Activated T-helper 1 cell treated with anti-CD3 and anti-CD28 coated beads, Interleukin-12 subunit alpha, Interleukin-12 subunit beta, Interleukin-2, Interleukin-4 antibody, amounts not matched to agents 30 ng/mL and 10 ng/mL and 1 ng/mL, durations not matched to agents 14 hours and 24 hours and 36 hours (primary cell): Measurements from ENCODE around the gene HOXA1. TPM values are rescaled to one million over a fixed set of nuclear protein-coding genes. Genes with fewer than 3 reads are reported as not detected.

ENCODE experiments used
- DNase-seq: peaks from one replicate; pipeline ENCODE4 v3.0.0; 2021; ENCODE audit warnings: low spot score
- H3K27ac Mint-ChIP-seq: one replicate; pipeline ENCODE4 v1.8.0; 2021; ENCODE audit warnings: mild to moderate bottlenecking, mixed read lengths
- H3K27me3 Mint-ChIP-seq: one replicate; pipeline ENCODE4 v1.8.0; 2022; ENCODE audit warnings: mild to moderate bottlenecking, moderate library complexity, mixed read lengths; ENCODE audit not compliant: insufficient read depth
- H3K36me3 Mint-ChIP-seq: one replicate; pipeline ENCODE4 v1.8.0; 2021; ENCODE audit warnings: low read depth, mixed read lengths
- H3K4me1 Mint-ChIP-seq: one replicate; pipeline ENCODE4 v1.8.0; 2021; ENCODE audit warnings: low read depth, mixed read lengths
- H3K4me3 Mint-ChIP-seq: one replicate; pipeline ENCODE4 v1.8.0; 2021; ENCODE audit warnings: mild to moderate bottlenecking, moderate library complexity, mixed read lengths
- H3K9me3 Mint-ChIP-seq: one replicate; pipeline ENCODE4 v1.8.0; 2021; ENCODE audit warnings: mixed read lengths
- intact Hi-C: fragments of 100-400 bp; cut with micrococcal nuclease; formaldehyde crosslinking; loops from one replicate; pipeline ENCODE4 v1.15.1; 2024
- total RNA-seq: library from RNA; stranded (reverse); gene quantifications from 2 replicates; pipeline ENCODE4 v1.2.3, GENCODE V29; 2022

Gene HOXA1
- total RNA-seq, 1 donor from 2014 or later: 0.16 TPM

DNA sequence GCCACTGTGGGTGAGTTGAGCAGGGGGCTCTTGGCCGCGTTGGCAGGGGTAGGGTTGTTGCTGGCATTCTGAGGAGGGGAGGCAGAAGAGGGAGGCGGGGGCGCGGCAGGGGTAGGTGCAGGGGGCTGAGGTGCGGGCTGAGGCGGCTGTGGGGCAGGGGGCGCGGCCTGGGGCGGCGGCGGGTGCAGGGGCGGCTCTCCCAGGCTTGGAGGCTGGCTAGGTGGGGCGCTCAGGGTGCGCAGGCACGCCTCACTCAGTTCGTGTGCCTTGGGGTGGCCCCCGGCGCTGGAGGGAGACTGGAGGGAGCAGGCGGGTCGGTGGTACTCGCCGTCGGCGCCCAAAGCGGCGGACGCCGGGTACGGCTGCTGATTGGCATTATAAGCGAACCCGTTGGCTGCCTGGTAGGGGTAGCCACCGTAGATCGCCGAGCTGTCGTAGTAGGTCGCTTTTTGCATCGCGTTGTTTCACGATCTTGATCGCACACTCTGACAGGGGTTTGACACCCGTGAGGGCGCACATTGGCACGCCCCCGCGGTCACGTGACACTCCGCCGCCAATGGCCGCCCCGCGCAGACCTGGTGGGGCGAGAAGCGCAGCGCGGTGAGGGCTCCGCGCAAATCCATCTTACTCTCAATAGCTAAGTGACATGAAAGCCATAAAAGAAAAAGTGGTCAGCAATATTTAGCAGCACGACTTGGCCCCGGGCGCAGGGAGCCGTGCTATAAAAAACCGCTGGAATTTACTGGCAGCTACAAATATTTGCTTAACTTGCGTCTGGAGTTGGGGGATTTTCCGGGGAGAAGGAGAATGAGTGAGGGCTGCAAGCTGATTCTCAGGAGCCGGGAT, 14.6 kb upstream of the HOXA1 start:
- Mint-ChIP-seq H3K4me1 (no peaks in the 10 kb centered on the region), H3K27ac (no peak overlapping the region), H3K9me3 (no peaks in the 10 kb centered on the region), H3K27me3 (peaks cover 4% of the 10 kb centered on the region), H3K36me3 (no peaks in the 10 kb centered on the region), H3K4me3 (no peak overlapping the region)
- intact Hi-C loops: no loop called here
- DNase-seq: no peak

DNA sequence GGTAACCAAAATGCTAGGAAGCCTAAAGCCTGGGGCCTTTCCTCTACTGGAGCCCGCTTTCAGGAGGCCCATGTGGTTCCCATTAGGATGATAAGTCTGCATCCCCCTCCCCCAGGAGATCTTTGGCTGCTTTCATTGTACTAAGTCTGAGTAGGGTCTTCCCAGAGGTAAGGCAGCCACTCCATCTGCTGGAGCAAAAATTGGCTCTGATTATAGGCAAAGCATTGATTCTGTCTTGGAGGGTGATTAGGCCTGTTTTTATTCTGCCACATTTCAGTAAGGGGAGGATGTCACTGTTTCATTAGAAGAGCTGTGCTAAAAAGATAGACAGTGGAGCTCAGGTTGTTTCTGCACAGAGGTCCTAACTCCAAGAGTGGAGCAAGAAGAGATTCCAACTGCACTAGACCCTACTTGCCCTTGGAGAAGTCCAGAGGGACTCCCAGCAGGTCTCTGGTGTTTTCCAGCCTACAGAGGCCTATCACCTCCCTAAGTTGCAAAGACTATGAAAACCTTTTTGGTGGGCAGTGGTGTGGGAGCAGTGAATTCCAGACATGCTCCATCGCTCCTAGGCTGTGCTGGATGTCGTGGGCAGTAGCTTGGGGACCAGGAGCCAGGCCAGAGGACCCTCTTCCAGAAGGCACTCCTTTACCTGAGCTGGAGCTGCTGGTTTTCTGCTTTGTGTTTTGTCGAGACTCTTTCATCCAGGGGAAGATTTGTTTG, 13.8 kb upstream of the HOXA1 start:
- Mint-ChIP-seq H3K4me3 (no peak overlapping the region), H3K36me3 (no peaks in the 10 kb centered on the region), H3K4me1 (no peaks in the 10 kb centered on the region), H3K27me3 (peaks cover 9% of the 10 kb centered on the region), H3K9me3 (no peaks in the 10 kb centered on the region), H3K27ac (no peak overlapping the region)
- intact Hi-C loops: no loop called here
- no peak for DNase-seq

DNA sequence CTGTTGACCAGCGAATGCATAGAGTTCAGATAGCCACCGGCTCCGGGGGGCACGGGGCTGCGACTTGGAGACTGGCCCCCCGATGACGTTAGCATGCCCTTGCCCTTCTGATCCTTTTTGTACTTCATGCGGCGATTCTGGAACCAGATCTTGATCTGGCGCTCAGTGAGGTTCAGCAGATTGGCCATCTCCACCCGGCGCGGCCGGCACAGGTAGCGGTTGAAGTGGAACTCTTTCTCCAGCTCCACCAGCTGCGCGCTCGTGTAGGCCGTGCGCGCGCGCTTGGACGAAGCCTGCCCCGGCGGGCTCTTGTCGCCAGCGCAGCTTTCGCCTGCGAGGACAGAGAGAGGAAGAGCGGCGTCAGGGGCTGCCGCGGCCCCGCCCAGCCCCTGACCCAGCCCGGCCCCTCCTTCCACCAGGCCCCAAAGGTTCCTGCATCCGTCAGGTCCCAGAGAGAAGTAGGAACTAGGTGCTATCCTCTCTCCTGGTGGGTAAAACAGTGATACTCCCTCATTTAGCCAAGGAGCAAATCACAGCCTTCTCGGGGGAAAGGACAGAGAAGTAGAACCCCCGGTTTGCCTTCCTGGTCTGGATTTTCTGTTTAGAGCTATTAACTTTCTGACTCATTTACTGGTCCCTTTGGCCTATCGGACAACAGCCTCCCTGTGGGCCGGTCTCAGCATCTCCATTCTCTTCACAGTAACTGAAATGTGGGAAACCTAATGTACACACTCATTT, 12.8 kb upstream of the HOXA1 start:
- no peaks in the 10 kb centered on the region for H3K36me3 Mint-ChIP-seq
- peaks cover 5% of the 10 kb centered on the region for H3K4me1 Mint-ChIP-seq
- no peak overlapping the region for H3K4me3 Mint-ChIP-seq
- DNase-seq: no peak
- no peaks in the 10 kb centered on the region for H3K9me3 Mint-ChIP-seq
- intact Hi-C loops: no loop called here
- no peak overlapping the region for H3K27ac Mint-ChIP-seq
- peaks cover 18% of the 10 kb centered on the region for H3K27me3 Mint-ChIP-seq

DNA sequence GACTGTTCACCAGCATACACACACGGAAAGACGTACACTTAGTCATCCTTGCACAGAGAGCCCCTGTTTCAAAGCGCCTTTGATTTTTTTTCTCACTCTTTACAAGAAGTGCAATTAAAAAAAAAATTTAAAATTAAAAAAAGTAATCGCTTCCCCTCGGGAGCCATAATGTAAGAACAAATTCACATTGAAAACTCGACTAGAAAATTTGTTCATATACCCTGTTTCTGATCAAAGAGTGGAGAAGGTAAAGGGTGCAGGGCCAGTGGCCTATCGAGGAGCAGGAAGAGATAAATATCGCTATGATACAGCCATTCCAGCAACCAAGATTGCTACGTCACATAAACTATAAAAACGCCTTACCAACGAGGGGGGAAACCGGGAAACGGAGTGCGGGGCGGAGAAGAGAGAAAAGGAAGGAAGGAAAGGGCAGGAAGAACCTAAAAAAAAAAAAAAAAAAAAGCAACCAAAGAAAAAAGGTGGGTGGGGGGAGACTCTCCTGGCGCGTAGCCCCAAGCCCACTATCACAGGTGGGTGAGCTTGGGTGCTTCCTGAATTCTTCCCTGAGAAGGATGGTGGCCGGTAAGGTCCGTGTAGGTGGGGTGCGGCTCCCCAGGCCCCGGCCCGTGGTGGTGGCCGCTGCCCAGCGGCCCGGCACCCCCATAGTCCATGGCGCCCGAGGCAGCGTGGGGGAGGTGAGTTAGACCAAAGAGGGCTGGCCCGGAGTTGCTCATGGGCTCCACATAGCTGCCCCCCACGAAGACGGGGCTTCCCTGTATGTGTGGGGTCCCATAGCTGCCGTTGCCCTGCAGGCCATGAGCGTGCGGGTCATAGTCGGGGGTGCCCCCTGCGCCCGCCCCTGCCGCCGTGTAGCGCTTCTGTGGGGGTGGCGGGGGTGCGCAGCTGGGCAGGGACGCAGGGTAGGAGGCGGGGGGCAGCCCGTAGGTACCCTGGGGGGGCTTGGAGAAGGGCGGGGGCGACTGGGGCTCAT, 11.9 kb upstream of the HOXA1 start:
- Mint-ChIP-seq H3K36me3 (no peaks in the 10 kb centered on the region), H3K4me1 (peaks cover 9% of the 10 kb centered on the region), H3K27me3 (peaks cover 27% of the 10 kb centered on the region), H3K9me3 (no peaks in the 10 kb centered on the region), H3K27ac (no peak overlapping the region), H3K4me3 (no peak overlapping the region)
- DNase-seq: no peak
- intact Hi-C loops: no loop called here

DNA sequence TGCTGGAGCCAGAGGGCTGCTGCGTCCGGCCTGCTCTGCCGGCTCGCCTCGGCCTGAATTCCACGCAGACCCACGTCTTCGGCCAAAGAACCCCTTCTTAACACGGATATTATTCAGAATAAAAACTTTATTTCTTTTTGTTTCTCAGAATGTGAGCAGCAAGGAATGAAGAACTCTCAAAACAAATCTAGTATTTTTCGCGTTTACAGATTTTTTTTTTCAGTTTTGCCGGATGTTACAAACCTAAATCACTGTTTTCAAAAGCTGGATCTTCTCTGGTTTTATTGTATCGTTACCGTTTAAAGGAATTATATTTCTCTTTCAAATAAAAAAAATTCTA, 11.1 kb upstream of the HOXA1 start:
- no peak for DNase-seq
- Mint-ChIP-seq H3K9me3 (no peaks in the 10 kb centered on the region), H3K27ac (no peak overlapping the region), H3K36me3 (no peaks in the 10 kb centered on the region), H3K4me1 (peaks cover 13% of the 10 kb centered on the region), H3K4me3 (no peak overlapping the region), H3K27me3 (peaks cover 33% of the 10 kb centered on the region)
- intact Hi-C loops: no loop called here

DNA sequence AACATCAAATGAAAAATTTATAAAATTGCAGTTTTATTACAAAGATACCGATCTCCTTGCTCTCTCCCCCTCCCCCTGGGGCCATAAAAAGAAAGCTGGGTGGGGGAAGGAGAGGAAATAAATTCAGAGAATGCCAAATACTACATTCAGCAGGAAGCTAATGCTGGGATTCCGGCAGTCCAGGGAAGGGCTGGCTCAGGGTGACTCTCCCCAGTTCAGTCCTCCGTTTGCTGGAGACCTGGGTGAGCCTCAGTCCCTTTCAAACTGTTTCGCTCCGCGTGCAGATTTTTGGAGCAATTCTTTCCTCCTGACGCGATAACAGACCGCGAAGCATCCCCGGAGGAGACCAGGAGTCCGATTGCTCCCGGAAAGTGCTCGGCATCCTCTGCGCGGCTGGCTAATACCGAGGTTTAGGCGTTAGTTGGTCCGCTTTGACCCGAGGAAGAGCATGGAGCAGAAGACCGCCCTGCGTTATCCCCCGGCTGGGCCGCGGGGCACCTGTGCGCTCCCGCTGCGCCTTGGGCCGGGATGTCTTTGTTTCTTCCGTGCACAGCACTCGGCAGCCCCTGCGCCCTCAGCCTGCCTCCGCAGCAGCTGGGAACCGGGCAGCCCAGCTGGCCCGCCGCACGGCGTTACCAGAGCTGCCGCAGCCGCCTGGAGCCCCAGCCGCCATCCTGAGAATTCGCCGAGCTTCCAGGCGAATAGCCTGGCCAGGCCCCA, 10.5 kb upstream of the HOXA1 start:
- Mint-ChIP-seq H3K27me3 (peaks cover 39% of the 10 kb centered on the region), H3K4me3 (no peak overlapping the region), H3K4me1 (peaks cover 13% of the 10 kb centered on the region), H3K27ac (no peak overlapping the region), H3K36me3 (no peaks in the 10 kb centered on the region), H3K9me3 (no peaks in the 10 kb centered on the region)
- DNase-seq: no peak
- intact Hi-C loops: no loop called here

DNA sequence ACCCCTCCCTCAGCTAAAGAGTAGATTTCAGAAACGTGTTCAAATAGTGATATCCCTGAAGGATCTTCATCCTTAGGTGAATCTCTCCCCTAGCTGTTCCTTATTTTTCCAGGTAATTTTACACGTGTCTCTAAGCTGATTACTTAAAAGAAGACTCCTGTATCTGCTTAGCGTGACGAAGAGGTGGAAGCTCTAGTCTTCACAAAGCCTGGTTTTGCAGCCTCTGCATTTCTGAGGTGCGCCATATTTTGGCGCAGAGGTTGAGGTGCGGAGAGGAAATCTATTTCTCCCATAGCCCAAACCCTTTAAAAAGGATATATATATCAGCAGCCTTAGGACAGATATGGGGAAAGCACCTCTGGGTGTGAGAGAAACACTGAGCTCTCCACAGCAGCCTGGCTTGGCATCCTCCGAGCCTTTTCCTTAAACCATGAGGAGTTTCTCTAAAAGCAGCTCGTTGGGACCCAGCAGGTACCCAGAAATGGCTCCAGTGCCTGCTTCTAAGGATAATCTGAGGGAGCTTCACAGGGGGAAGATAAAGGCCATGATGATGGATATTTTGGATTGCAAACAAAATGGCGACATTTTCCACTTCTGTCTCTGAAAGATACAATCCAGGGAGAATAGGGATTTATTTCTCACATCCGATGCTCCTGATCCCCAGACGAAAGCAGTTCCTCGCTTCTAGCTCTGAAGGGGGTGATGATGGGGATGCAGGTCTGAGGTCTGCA, 9.7 kb upstream of the HOXA1 start:
- Mint-ChIP-seq H3K27me3 (peaks cover 47% of the 10 kb centered on the region), H3K9me3 (no peaks in the 10 kb centered on the region), H3K27ac (no peak overlapping the region), H3K36me3 (no peaks in the 10 kb centered on the region), H3K4me1 (peaks cover 13% of the 10 kb centered on the region), H3K4me3 (no peak overlapping the region)
- intact Hi-C loops: no loop called here
- DNase-seq: no peak

DNA sequence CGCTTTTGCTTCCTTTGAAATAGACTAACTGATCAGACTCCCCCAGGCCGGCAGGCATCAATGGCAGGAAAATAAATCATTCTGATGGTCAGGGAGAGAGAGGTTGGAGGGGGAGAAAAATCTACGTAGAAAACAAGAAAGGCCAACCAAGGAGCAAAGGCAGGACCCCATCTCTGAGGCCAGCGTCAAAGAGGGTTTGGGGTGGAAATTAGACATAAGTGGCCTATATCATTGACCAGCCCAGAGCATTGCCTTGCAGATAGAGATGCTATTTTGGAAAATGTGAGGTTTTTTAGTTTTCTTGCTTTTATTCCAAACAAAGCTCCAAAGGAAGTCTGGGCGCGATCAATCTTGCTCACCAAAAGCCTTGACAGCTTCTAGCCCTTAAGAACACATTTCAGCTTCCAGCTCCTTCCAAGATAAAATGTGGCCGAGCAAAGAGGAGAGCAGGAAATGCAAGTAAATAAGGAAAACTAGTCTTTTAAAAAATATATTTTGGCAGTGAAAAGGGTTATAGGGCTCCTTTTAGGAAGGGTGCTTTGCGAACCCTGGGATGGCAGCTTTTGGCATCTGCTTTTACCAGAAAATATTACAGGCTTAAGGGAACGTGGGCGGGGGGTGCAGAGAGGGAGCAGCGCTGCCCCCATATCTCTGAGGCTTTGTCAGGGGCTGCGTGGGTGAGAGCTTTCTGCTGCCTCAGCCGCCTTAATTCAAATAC, 8.7 kb upstream of the HOXA1 start:
- Mint-ChIP-seq H3K27ac (no peak overlapping the region), H3K27me3 (peaks cover 51% of the 10 kb centered on the region), H3K4me1 (peaks cover 13% of the 10 kb centered on the region), H3K4me3 (no peak overlapping the region), H3K9me3 (no peaks in the 10 kb centered on the region), H3K36me3 (no peaks in the 10 kb centered on the region)
- no peak for DNase-seq
- intact Hi-C loops: no loop called here

DNA sequence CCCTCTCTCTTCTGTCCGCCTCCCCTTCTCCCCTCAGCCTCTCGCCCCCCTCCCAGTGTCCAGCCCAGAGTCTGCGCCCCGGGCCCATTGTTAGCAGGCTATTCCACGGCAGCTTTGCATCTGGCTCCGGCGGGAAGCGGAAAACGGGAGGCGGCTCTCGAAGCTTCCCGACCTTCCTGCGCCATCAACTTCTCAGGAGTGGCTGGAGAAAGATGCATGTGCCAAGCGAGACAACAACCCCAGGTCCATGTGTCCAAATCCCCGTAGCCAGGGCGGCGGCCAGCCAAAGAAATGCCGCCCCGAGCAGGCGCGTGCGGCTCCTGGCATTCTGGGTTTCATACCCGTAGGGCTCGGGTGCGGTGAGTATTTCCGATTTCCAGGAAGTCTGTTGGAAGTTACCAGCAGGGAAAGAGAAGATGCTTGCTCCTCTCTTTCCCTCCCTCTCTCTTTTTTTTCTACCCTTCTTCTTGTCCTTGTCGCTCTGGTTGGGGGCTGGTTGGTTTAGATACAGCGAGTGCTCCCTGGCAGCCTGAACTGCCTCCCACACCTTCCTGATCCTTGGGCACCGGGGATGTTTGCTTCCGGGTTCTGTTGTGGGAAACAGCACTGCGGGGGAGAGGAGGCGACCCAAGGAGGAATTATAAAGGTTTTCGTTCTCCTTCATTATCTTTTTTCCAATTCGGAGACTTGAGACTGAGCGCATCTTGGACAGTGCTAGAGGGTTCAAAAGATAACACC, 7.9 kb upstream of the HOXA1 start:
- Mint-ChIP-seq H3K27me3 (peaks cover 59% of the 10 kb centered on the region), H3K9me3 (no peaks in the 10 kb centered on the region), H3K27ac (no peak overlapping the region), H3K4me3 (no peak overlapping the region), H3K4me1 (peaks cover 13% of the 10 kb centered on the region), H3K36me3 (peaks cover 3% of the 10 kb centered on the region)
- intact Hi-C loops: no loop called here
- no peak for DNase-seq

DNA sequence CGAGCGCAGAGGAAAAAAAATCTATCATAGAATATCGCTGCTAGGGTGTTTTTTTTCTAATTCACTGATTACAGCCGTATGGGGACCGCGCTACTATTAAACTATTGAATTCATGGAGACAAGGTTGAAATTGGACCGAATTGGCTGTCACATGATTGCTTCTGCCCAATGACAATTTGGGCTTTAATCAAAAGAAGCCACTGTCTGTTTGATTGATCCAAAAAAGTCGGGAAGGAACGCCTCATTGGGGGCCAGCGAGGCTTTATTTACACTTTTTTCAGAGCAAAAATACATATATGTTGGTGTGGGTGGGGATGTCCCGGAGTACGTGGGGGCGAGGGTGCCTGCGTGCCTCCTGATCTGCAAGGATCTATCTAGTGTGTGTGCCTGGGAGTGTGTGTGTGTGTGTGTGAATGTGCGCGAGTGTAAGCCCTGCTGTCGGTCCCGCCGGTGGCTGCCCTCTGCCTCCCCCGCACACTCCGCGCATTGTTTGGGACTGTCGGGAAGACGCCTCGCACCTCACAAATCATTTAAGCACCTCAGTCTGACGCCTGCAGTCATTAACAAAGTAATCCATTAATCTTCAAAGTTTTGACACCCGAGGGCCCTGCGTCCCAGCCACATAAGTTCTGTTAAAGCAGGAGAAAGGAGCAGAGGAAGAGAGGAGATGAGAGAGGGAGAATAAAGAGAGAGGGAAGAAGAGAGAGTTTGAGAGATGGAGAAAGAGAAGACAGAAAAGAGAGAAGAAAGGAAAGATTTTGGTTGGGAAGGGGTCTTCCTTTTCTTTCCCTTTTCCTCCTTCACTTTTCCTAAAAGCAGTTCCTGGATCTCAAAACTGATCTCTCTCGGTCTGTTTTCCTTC, 7.0 kb upstream of the HOXA1 start, which contains the start of gene HOXA2:
Gene HOXA2, minus strand, starts transcription at position 103 of the 862 bp plus-strand sequence. CDS start 183 bp downstream, outside the sequence.
- Mint-ChIP-seq H3K9me3 (no peaks in the 10 kb centered on the region), H3K36me3 (peaks cover 3% of the 10 kb centered on the region), H3K27me3 (peaks cover 65% of the 10 kb centered on the region), H3K4me3 (no peak within 1 kb of the TSS), H3K27ac (peak within 1 kb of the TSS; percentile 26), H3K4me1 (peaks cover 13% of the 10 kb centered on the region)
- intact Hi-C loops: no loop called here
- no peak for DNase-seq
